Cardiac septum (tissue), 1 donor: ENCODE data around the gene AMIGO3. TPM values are rescaled to one million over a fixed set of nuclear protein-coding genes. Genes with fewer than 3 reads are reported as not detected.

ENCODE experiments used
- DNase-seq: peaks from one replicate; pipeline ENCODE4 v3.0.0-alpha.2; 2020; ENCODE audit warnings: low spot score
- intact Hi-C: fragments of 100-400 bp; cut with DNase I; formaldehyde crosslinking; loops from one replicate; pipeline ENCODE4 v1.14.0; 2022
- total RNA-seq: library from RNA; stranded (reverse); fragmentation: NEBNext Ultra II Directional; extraction: Animal tissue kit (Norgen Biotek cat#: 25700); gene quantifications from one replicate; pipeline ENCODE4 v1.2.1, GENCODE V29; 2021
- donor health status: DM: no; HTN: no; CAD: no.

Gene AMIGO3
- total RNA-seq, 1 donor from 2014 or later = 0.35 TPM

- DNase-seq = peak; percentile 55
- intact Hi-C loops = no loop called here
Observed at GRCh38 chr3:49727154-49727923, 7.9 kb upstream of the AMIGO3 start.

- DNase-seq = peak; percentile 55
- intact Hi-C loops = no loop called here
Observed at GRCh38 chr3:49725906-49726681, 6.6 kb upstream of the AMIGO3 start.

- peak; percentile 71 for DNase-seq
- intact Hi-C loops = loop anchor here (5.0 kb wide), 1 partner anchor 63 kb away; the partner anchor contains the start of gene IP6K1
Observed at GRCh38 chr3:49724586-49724985, 5.1 kb upstream of the AMIGO3 start.

GRCh38 chr3:49723628-49724551 lies 4.4 kb upstream of the AMIGO3 start, which contains the start of gene GMPPB:
Gene GMPPB, minus strand, starts transcription at chr3:49723951. Its CDS starts 225 bp downstream, at chr3:49723726.
- intact Hi-C loops = loop anchor here (5.0 kb wide), 1 partner anchor 63 kb away; the partner anchor contains the start of gene IP6K1
- DNase-seq = peak; percentile 99

- intact Hi-C loops = loop anchor here (5.0 kb wide), 1 partner anchor 64 kb away; the partner anchor contains the start of gene IP6K1
- DNase-seq = peak; percentile 77
Observed at GRCh38 chr3:49723296-49723627, 3.8 kb upstream of the AMIGO3 start.

- intact Hi-C loops = loop anchor here (5.0 kb wide), 1 partner anchor 64 kb away; the partner anchor contains the start of gene IP6K1
- DNase-seq = peak; percentile 58
Observed at GRCh38 chr3:49722896-49723295, 3.4 kb upstream of the AMIGO3 start.

GRCh38 chr3:49721896-49722781 lies 2.7 kb upstream of the AMIGO3 start:
- intact Hi-C loops = loop anchor here (5.0 kb wide), 1 partner anchor 65 kb away; the partner anchor contains the start of gene IP6K1

GRCh38 chr3:49721596-49721895 lies 2.1 kb upstream of the AMIGO3 start:
- DNase-seq = peak; percentile 47
- intact Hi-C loops = loop anchor here (5.0 kb wide), 1 partner anchor 66 kb away; the partner anchor contains the start of gene IP6K1

More at GRCh38 chr3:49721896-49722781, 2.7 kb upstream of the AMIGO3 start:
- peak; percentile 72 for DNase-seq

GRCh38 chr3:49720855-49721595 lies 1.5 kb upstream of the AMIGO3 start:
- intact Hi-C loops = loop anchor here (5.0 kb wide), 1 partner anchor 66 kb away; the partner anchor contains the start of gene IP6K1

GRCh38 chr3:49718858-49719213 lies 648 bp downstream of the AMIGO3 start:
- no peak for DNase-seq
- intact Hi-C loops = no loop called here

More at GRCh38 chr3:49720855-49721595, 1.5 kb upstream of the AMIGO3 start:
- DNase-seq = no peak

GRCh38 chr3:49717959-49718857 lies 1.3 kb downstream of the AMIGO3 start:
- peak; percentile 73 for DNase-seq
- intact Hi-C loops = no loop called here

GRCh38 chr3:49717211-49717958 lies 2.1 kb downstream of the AMIGO3 start:
- intact Hi-C loops = no loop called here
- peak; percentile 58 for DNase-seq

- peak; percentile 53 for DNase-seq
- intact Hi-C loops = no loop called here
Observed at GRCh38 chr3:49716691-49717210, 2.7 kb downstream of the AMIGO3 start.

GRCh38 chr3:49716169-49716568 lies 3.3 kb downstream of the AMIGO3 start:
- no peak for DNase-seq
- intact Hi-C loops = no loop called here

- intact Hi-C loops = no loop called here
- no peak for DNase-seq
Observed at GRCh38 chr3:49715611-49716121, 3.8 kb downstream of the AMIGO3 start.
